Lung (tissue), 12 donors: ENCODE data around the gene CCDC78. TPM values are rescaled to one million over a fixed set of nuclear protein-coding genes. Genes with fewer than 3 reads are reported as not detected.

ENCODE experiments used
- ATAC-seq: fragments of 200-7000 bp; cut with Tn5 transposase; one replicate; pipeline ENCODE4 v1.9.1; 2020; ENCODE audit warnings: moderate number of reproducible peaks; ENCODE audit not compliant: insufficient read depth, low FRiP score
- DNase-seq, 3 donors: peaks; one replicate each; pipeline ENCODE4 v3.0.0-alpha.2; 2013 to 2017
- H3K27ac ChIP-seq, 2 donors: one replicate each; pipeline ENCODE4 v1.5.1; 2013; ENCODE audit warnings: mild to moderate bottlenecking in 2 of 2, moderate library complexity in 2 of 2, control low read depth in 1 of 2, inconsistent platforms in 1 of 2, low read depth in 1 of 2, low read length in 1 of 2
- H3K27me3 ChIP-seq, 3 donors: one replicate each; pipeline ENCODE4 v1.5.1; 2013; ENCODE audit warnings: low read length in 2 of 3; ENCODE audit not compliant: control insufficient read depth in 3 of 3, insufficient read depth in 3 of 3
- H3K36me3 ChIP-seq, 4 donors: one replicate each; pipeline ENCODE4 v1.5.1; 2013; ENCODE audit warnings: low read length in 4 of 4, mild to moderate bottlenecking in 1 of 4, moderate library complexity in 1 of 4; ENCODE audit not compliant: control insufficient read depth in 4 of 4, insufficient read depth in 4 of 4
- H3K4me1 ChIP-seq, 5 donors: one replicate each; pipeline ENCODE4 v1.5.1; 2013; ENCODE audit warnings: low read length in 5 of 5, mild to moderate bottlenecking in 2 of 5, moderate library complexity in 1 of 5; ENCODE audit not compliant: control insufficient read depth in 5 of 5, insufficient read depth in 5 of 5
- H3K4me3 ChIP-seq: one replicate; pipeline ENCODE4 v1.5.1; 2013; ENCODE audit warnings: mild to moderate bottlenecking, control low read depth, moderate library complexity
- H3K9ac ChIP-seq, 2 donors: one replicate each; pipeline ENCODE4 v1.5.1; 2013; ENCODE audit warnings: low read length in 2 of 2, control low read depth in 1 of 2; ENCODE audit not compliant: insufficient read depth in 1 of 2
- H3K9me3 ChIP-seq, 4 donors: one replicate each; pipeline ENCODE4 v1.5.1; 2013; ENCODE audit warnings: low read length in 3 of 4, mild to moderate bottlenecking in 1 of 4, moderate library complexity in 1 of 4; ENCODE audit not compliant: control insufficient read depth in 4 of 4, insufficient read depth in 3 of 4
- CTCF ChIP-seq: IDR thresholded peaks from 2 replicates; pipeline ENCODE4 v1.5.1; 2012; ENCODE audit warnings: mild to moderate bottlenecking; ENCODE audit errors: control extremely low read depth, extremely low read depth
- WGBS, 2 donors: extraction: QIAGEN DNeasy Blood & Tissue Kit; methylation state at CpG; one replicate each; pipeline ENCODE4 v1.1.7; 2013; 5-methylcytosine and 5-hydroxymethylcytosine counted together
- polyA plus RNA-seq, 2 donors: library from polyadenylated mRNA; stranded (reverse); fragments of 200-250 nt; gene quantifications; one replicate each; pipeline ENCODE4 v1.2.1, GENCODE V29; 2013
- total RNA-seq, 2 donors: library from RNA; depleted of rRNA in 1 of 2; stranded (reverse); fragments of >200 nt in 1 of 2; gene quantifications; one replicate each; pipeline ENCODE4 v1.2.1, GENCODE V29; 2014 to 2021
- donor health status: control.
- donor health status: control.
- donor health status: Bipolar disorder and iron deficiency.
- donor health status: healthy.
- donor health status: DM: yes; HTN: yes; CAD: no.

The CCDC78 gene
- total and polyA plus RNA-seq, 4 donors = 25.6 to 71.6 (median 37.0) TPM

GRCh38 chr16:680967-681745 lies 45.1 kb downstream of the CCDC78 start:
- Histone ChIP-seq H3K36me3 (peaks cover 3 to 21% (median 16%) of the 10 kb centered on the region in 4 donors), H3K27ac (peak overlapping the region; percentile 83 to 94), H3K4me3 (peak overlapping the region; percentile 84), H3K27me3 (no peaks in the 10 kb centered on the region), H3K4me1 (peaks cover 4 to 35% (median 25%) of the 10 kb centered on the region in 5 donors), H3K9me3 (no peaks in the 10 kb centered on the region), H3K9ac (no peak overlapping the region)
- TF ChIP-seq CTCF = no peak
- DNase-seq (no peak), ATAC-seq (no peak)
- 45 to 51% methylated on average over 44 of the region's 44 CpGs for WGBS, 2 donors

GRCh38 chr16:680625-680945 lies 45.7 kb downstream of the CCDC78 start:
- Histone ChIP-seq H3K4me3 (peak overlapping the region; percentile 84), H3K9ac (no peak overlapping the region), H3K4me1 (peaks cover 4 to 37% (median 25%) of the 10 kb centered on the region in 5 donors), H3K27ac (peak overlapping the region; percentile 83 to 94), H3K36me3 (peaks cover 3 to 19% (median 15%) of the 10 kb centered on the region in 4 donors), H3K27me3 (no peaks in the 10 kb centered on the region), H3K9me3 (no peaks in the 10 kb centered on the region)
- no peak for DNase-seq
- 0% methylated on average over 20 to 38 of the region's 38 CpGs for WGBS, 2 donors
- TF ChIP-seq CTCF = no peak
- ATAC-seq = no peak

- WGBS, 2 donors = 1 to 2% methylated on average over 72 to 91 of the region's 91 CpGs
- DNase-seq (peak; percentile 85 to 93 (median 89)), ATAC-seq (peak; percentile 76)
- no peak within 1 kb of the TSS for H3K9ac ChIP-seq
- H3K4me3 ChIP-seq = peak within 1 kb of the TSS; percentile 84
- TF ChIP-seq CTCF = no peak
- no peaks in the 10 kb centered on the region for H3K27me3 ChIP-seq
- H3K9me3 ChIP-seq = no peaks in the 10 kb centered on the region
- peaks cover 3 to 17% (median 15%) of the 10 kb centered on the region in 4 donors for H3K36me3 ChIP-seq
- peaks cover 4 to 37% (median 25%) of the 10 kb centered on the region in 5 donors for H3K4me1 ChIP-seq
- peak within 1 kb of the TSS; percentile 92 to 94 for H3K27ac ChIP-seq
These were observed 46.2 kb downstream of the CCDC78 start, which contains the start of gene STUB1 for GRCh38 chr16:679814-680624. STUB1 (plus strand) TSS chr16:680410; CDS start chr16:680526, 116 bp downstream.
